CD4-positive, CD25-positive, alpha-beta regulatory T cell (primary cell): ENCODE results near the gene VSIG10L2. TPM values are rescaled to one million over a fixed set of nuclear protein-coding genes. Genes with fewer than 3 reads are reported as not detected.

Experiments used
- ATAC-seq, 2 donors: fragments of 150-1000 bp; cut with Tn5 transposase; one replicate each; pipeline ENCODE4 v1.10.0; 2021; ENCODE audit warnings: low read depth in 2 of 2, moderate number of reproducible peaks in 2 of 2, moderate library complexity in 1 of 2
- DNase-seq, 3 donors: peaks; one replicate each; pipeline versions ENCODE4 v3.0.0 to v3.0.0-alpha.2; 2012 to 2022; ENCODE audit warnings: mixed read lengths in 1 of 3
- H3K27ac ChIP-seq: one replicate; pipeline ENCODE4 v1.7.0; 2013; ENCODE audit warnings: mild to moderate bottlenecking, low read length; ENCODE audit not compliant: insufficient read depth, poor library complexity, severe bottlenecking
- H3K27me3 ChIP-seq: one replicate; pipeline ENCODE4 v1.7.0; 2013; ENCODE audit warnings: low read length; ENCODE audit not compliant: control insufficient read depth, insufficient read depth
- H3K36me3 ChIP-seq: one replicate; pipeline ENCODE4 v1.7.0; 2013; ENCODE audit warnings: mild to moderate bottlenecking, low read length, moderate library complexity; ENCODE audit not compliant: control insufficient read depth, insufficient read depth
- H3K4me1 ChIP-seq: 2 replicates; pipeline ENCODE4 v1.7.0; 2013; ENCODE audit warnings: mild to moderate bottlenecking, low read length; ENCODE audit not compliant: insufficient read depth, control insufficient read depth, poor library complexity, severe bottlenecking
- H3K4me3 ChIP-seq: one replicate; pipeline ENCODE4 v1.7.0; 2013; ENCODE audit warnings: low read depth, mild to moderate bottlenecking, low read length, moderate library complexity
- H3K9me3 ChIP-seq, 2 experiments: 1 replicate in 1 of 2; 2 replicates in 1 of 2; pipeline ENCODE4 v1.7.0; 2013; ENCODE audit warnings: low read length in 2 of 2, mild to moderate bottlenecking in 1 of 2, moderate library complexity in 1 of 2; ENCODE audit not compliant: control insufficient read depth in 2 of 2
- H3K27ac Mint-ChIP-seq, 3 donors: one replicate each; pipeline ENCODE4 v1.8.0; 2020 to 2022; ENCODE audit warnings: mild to moderate bottlenecking in 3 of 3, mixed read lengths in 3 of 3, moderate library complexity in 2 of 3
- H3K27me3 Mint-ChIP-seq: one replicate; pipeline ENCODE4 v1.8.0; 2022; ENCODE audit warnings: mild to moderate bottlenecking, mixed read lengths
- H3K36me3 Mint-ChIP-seq: one replicate; pipeline ENCODE4 v1.8.0; 2020; ENCODE audit warnings: mixed read lengths
- H3K4me1 Mint-ChIP-seq, 4 donors: one replicate each; pipeline ENCODE4 v1.8.0; 2020 to 2022; ENCODE audit warnings: mixed read lengths in 4 of 4, mild to moderate bottlenecking in 1 of 4
- H3K4me3 Mint-ChIP-seq, 4 donors: one replicate each; pipeline ENCODE4 v1.8.0; 2020 to 2022; ENCODE audit warnings: mild to moderate bottlenecking in 4 of 4, mixed read lengths in 4 of 4, moderate library complexity in 3 of 4
- H3K9me3 Mint-ChIP-seq, 7 donors: one replicate each; pipeline ENCODE4 v1.8.0; 2020 to 2022; ENCODE audit warnings: mixed read lengths in 7 of 7, mild to moderate bottlenecking in 3 of 7, moderate library complexity in 2 of 7
- polyA plus RNA-seq, 4 donors: library from polyadenylated mRNA; unstranded; fragments of 300-500 nt; fragmentation: Illumina TruSeq; gene quantifications; one replicate each; pipeline ENCODE4 v1.2.3, GENCODE V29; 2021
- total RNA-seq: library from RNA; stranded (reverse); gene quantifications from one replicate; pipeline ENCODE4 v1.2.3, GENCODE V29; 2022

Gene VSIG10L2
- total and polyA plus RNA-seq, 5 donors from 2014 or later, result not detected

- Mint-ChIP-seq H3K4me3 (no peak overlapping the region), H3K4me1 (peaks cover 0 to 14% (median 0%) of the 10 kb centered on the region in 4 donors), H3K27me3 (peaks cover 5% of the 10 kb centered on the region), H3K36me3 (no peaks in the 10 kb centered on the region), H3K27ac (no peak overlapping the region), H3K9me3 (peaks cover 0 to 3% (median 0%) of the 10 kb centered on the region in 7 donors)
- Histone ChIP-seq H3K36me3 (no peaks in the 10 kb centered on the region), H3K4me3 (no peak overlapping the region), H3K9me3 (no peaks in the 10 kb centered on the region), H3K4me1 (no peaks in the 10 kb centered on the region), H3K27ac (no peak overlapping the region), H3K27me3 (no peaks in the 10 kb centered on the region)
- DNase-seq, result no peak
- ATAC-seq, result no peak
These were observed 6.7 kb upstream of the VSIG10L2 start for GRCh38 chr11:125939081-125939521.

- H3K4me1 Mint-ChIP-seq, result peaks cover 0 to 14% (median 0%) of the 10 kb centered on the region in 4 donors
- no peaks in the 10 kb centered on the region for H3K36me3 Mint-ChIP-seq
- DNase-seq (no peak), ATAC-seq (no peak)
- Histone ChIP-seq H3K27me3 (no peaks in the 10 kb centered on the region), H3K9me3 (no peaks in the 10 kb centered on the region), H3K27ac (no peak overlapping the region), H3K4me1 (no peaks in the 10 kb centered on the region), H3K36me3 (no peaks in the 10 kb centered on the region), H3K4me3 (no peak overlapping the region)
- peaks cover 0 to 3% (median 0%) of the 10 kb centered on the region in 7 donors for H3K9me3 Mint-ChIP-seq
- no peak overlapping the region for H3K27ac Mint-ChIP-seq
- peaks cover under 1% of the 10 kb centered on the region for H3K27me3 Mint-ChIP-seq
- no peak overlapping the region for H3K4me3 Mint-ChIP-seq
These were observed 5.7 kb upstream of the VSIG10L2 start for GRCh38 chr11:125940145-125940544.

GRCh38 chr11:125941267-125941618 lies 4.6 kb upstream of the VSIG10L2 start:
- H3K27me3 ChIP-seq, result no peaks in the 10 kb centered on the region
- H3K4me3 Mint-ChIP-seq, result no peak overlapping the region
- H3K27ac ChIP-seq, result no peak overlapping the region
- H3K36me3 ChIP-seq, result no peaks in the 10 kb centered on the region
- H3K9me3 ChIP-seq, result no peaks in the 10 kb centered on the region
- no peak for ATAC-seq
- peaks cover 0 to 3% (median 0%) of the 10 kb centered on the region in 7 donors for H3K9me3 Mint-ChIP-seq
- peak overlapping the region in 1 of 3 donors; percentile 82 for H3K27ac Mint-ChIP-seq
- H3K4me1 ChIP-seq, result no peaks in the 10 kb centered on the region
- peaks cover 0 to 14% (median 0%) of the 10 kb centered on the region in 4 donors for H3K4me1 Mint-ChIP-seq
- no peaks in the 10 kb centered on the region for H3K27me3 Mint-ChIP-seq
- DNase-seq, result no peak
- no peaks in the 10 kb centered on the region for H3K36me3 Mint-ChIP-seq
- H3K4me3 ChIP-seq, result no peak overlapping the region

GRCh38 chr11:125941619-125942611 lies 3.9 kb upstream of the VSIG10L2 start:
- H3K4me1 Mint-ChIP-seq, result peaks cover 0 to 14% (median 0%) of the 10 kb centered on the region in 4 donors
- no peaks in the 10 kb centered on the region for H3K36me3 Mint-ChIP-seq
- ATAC-seq (peak in 1 of 2 donors; percentile 50), DNase-seq (peak in 2 of 3 donors; percentile 23 to 46)
- H3K4me3 ChIP-seq, result no peak overlapping the region
- H3K36me3 ChIP-seq, result no peaks in the 10 kb centered on the region
- no peaks in the 10 kb centered on the region for H3K27me3 ChIP-seq
- H3K4me3 Mint-ChIP-seq, result no peak overlapping the region
- no peaks in the 10 kb centered on the region for H3K27me3 Mint-ChIP-seq
- peaks cover 0 to 3% (median 0%) of the 10 kb centered on the region in 7 donors for H3K9me3 Mint-ChIP-seq
- H3K27ac Mint-ChIP-seq, result peak overlapping the region in 1 of 3 donors; percentile 82
- H3K9me3 ChIP-seq, result no peaks in the 10 kb centered on the region
- no peaks in the 10 kb centered on the region for H3K4me1 ChIP-seq
- no peak overlapping the region for H3K27ac ChIP-seq

- H3K27ac Mint-ChIP-seq, result no peak overlapping the region
- no peak for ATAC-seq
- Histone ChIP-seq H3K4me3 (no peak overlapping the region), H3K27me3 (no peaks in the 10 kb centered on the region), H3K4me1 (no peaks in the 10 kb centered on the region), H3K27ac (no peak overlapping the region), H3K36me3 (no peaks in the 10 kb centered on the region), H3K9me3 (no peaks in the 10 kb centered on the region)
- H3K36me3 Mint-ChIP-seq, result no peaks in the 10 kb centered on the region
- peaks cover 0 to 3% (median 0%) of the 10 kb centered on the region in 7 donors for H3K9me3 Mint-ChIP-seq
- H3K4me3 Mint-ChIP-seq, result no peak overlapping the region
- DNase-seq, result no peak
- H3K27me3 Mint-ChIP-seq, result no peaks in the 10 kb centered on the region
- peaks cover 0 to 14% (median 0%) of the 10 kb centered on the region in 4 donors for H3K4me1 Mint-ChIP-seq
These were observed 2.9 kb upstream of the VSIG10L2 start for GRCh38 chr11:125942771-125943428.

GRCh38 chr11:125943661-125944349 lies 2.0 kb upstream of the VSIG10L2 start:
- no peaks in the 10 kb centered on the region for H3K4me1 ChIP-seq
- no peaks in the 10 kb centered on the region for H3K36me3 ChIP-seq
- DNase-seq, result no peak
- no peak for ATAC-seq
- no peaks in the 10 kb centered on the region for H3K36me3 Mint-ChIP-seq
- no peak overlapping the region for H3K4me3 ChIP-seq
- no peak overlapping the region for H3K27ac ChIP-seq
- H3K27me3 ChIP-seq, result no peaks in the 10 kb centered on the region
- H3K4me1 Mint-ChIP-seq, result peaks cover 0 to 8% (median 0%) of the 10 kb centered on the region in 4 donors
- no peak overlapping the region for H3K27ac Mint-ChIP-seq
- peaks cover 0 to 2% (median 0%) of the 10 kb centered on the region in 7 donors for H3K9me3 Mint-ChIP-seq
- no peaks in the 10 kb centered on the region for H3K27me3 Mint-ChIP-seq
- no peaks in the 10 kb centered on the region for H3K9me3 ChIP-seq
- H3K4me3 Mint-ChIP-seq, result no peak overlapping the region

GRCh38 chr11:125944350-125945010 lies 1.4 kb upstream of the VSIG10L2 start:
- H3K9me3 ChIP-seq, result no peaks in the 10 kb centered on the region
- Mint-ChIP-seq H3K9me3 (no peaks in the 10 kb centered on the region), H3K27me3 (no peaks in the 10 kb centered on the region), H3K36me3 (no peaks in the 10 kb centered on the region), H3K27ac (no peak overlapping the region), H3K4me1 (peaks cover 0 to 5% (median 0%) of the 10 kb centered on the region in 4 donors), H3K4me3 (no peak overlapping the region)
- no peaks in the 10 kb centered on the region for H3K36me3 ChIP-seq
- H3K4me3 ChIP-seq, result no peak overlapping the region
- ATAC-seq (no peak), DNase-seq (no peak)
- H3K27me3 ChIP-seq, result no peaks in the 10 kb centered on the region
- H3K27ac ChIP-seq, result no peak overlapping the region
- no peaks in the 10 kb centered on the region for H3K4me1 ChIP-seq
